Measurements from ENCODE around the gene PDE1C. TPM values are rescaled to one million over a fixed set of nuclear protein-coding genes. Genes with fewer than 3 reads are reported as not detected.

The PDE1C gene
- total RNA-seq, 1 experiment from 2014 or later, result 14.1 TPM

- Histone ChIP-seq H4K20me1 (ENCODE audit: low read length) (no peaks in the 10 kb centered on the region), H3K27me3 (ENCODE audit: low read length) (no peaks in the 10 kb centered on the region), H3K27ac (ENCODE audit: low read length) (no peak overlapping the region), H3K79me2 (ENCODE audit: low read length) (no peaks in the 10 kb centered on the region), H3K4me3 (ENCODE audit: low read length) (no peak overlapping the region), H2AFZ (ENCODE audit: low read length) (no peak overlapping the region), H3K36me3 (ENCODE audit: low read depth, low read length) (no peaks in the 10 kb centered on the region), H3K4me1 (ENCODE audit: insufficient read depth, low read length) (peaks cover 14% of the 10 kb centered on the region), H3K9ac (ENCODE audit: low read length) (no peak overlapping the region), H3K4me2 (ENCODE audit: low read length) (no peak overlapping the region), H3F3A (ENCODE audit: low read length, unreplicated experiment) (no peaks in the 10 kb centered on the region), H3K9me3 (ENCODE audit: low read length) (no peaks in the 10 kb centered on the region), H3K9me2 (replicated peaks; ENCODE audit: low read length) (no peaks in the 10 kb centered on the region)
- DNase-seq, result no peak
- TF ChIP-seq, protein P1, sequence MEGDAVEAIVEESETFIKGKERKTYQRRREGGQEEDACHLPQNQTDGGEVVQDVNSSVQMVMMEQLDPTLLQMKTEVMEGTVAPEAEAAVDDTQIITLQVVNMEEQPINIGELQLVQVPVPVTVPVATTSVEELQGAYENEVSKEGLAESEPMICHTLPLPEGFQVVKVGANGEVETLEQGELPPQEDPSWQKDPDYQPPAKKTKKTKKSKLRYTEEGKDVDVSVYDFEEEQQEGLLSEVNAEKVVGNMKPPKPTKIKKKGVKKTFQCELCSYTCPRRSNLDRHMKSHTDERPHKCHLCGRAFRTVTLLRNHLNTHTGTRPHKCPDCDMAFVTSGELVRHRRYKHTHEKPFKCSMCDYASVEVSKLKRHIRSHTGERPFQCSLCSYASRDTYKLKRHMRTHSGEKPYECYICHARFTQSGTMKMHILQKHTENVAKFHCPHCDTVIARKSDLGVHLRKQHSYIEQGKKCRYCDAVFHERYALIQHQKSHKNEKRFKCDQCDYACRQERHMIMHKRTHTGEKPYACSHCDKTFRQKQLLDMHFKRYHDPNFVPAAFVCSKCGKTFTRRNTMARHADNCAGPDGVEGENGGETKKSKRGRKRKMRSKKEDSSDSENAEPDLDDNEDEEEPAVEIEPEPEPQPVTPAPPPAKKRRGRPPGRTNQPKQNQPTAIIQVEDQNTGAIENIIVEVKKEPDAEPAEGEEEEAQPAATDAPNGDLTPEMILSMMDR (conservative IDR thresholded peaks at IDR 0.05; ENCODE audit: low read depth, low read length), result no peak
- TF ChIP-seq EZH2 (IDR thresholded peaks at IDR 0.05; ENCODE audit: low read length, unreplicated experiment) (no peak), EZH2phosphoT487 (IDR thresholded peaks at IDR 0.05; ENCODE audit: borderline replicate concordance, low read length) (no peak)
- POLR2A ChIA-PET (ENCODE audit: unreplicated experiment), result no interaction called here
- CTCF ChIA-PET, result no interaction called here
- intact Hi-C loops (cut with micrococcal nuclease), result no loop called here
- ATAC-seq, result no peak
- no TSS peak for BruUV-seq (replicated peaks)
Measured at GRCh38 chr7:31962246-31962645, 108.0 kb downstream of the PDE1C start.

- POLR2A ChIA-PET (ENCODE audit: unreplicated experiment), result interaction anchor here (0.6 kb wide), 1 partner anchor 31 kb away, joined by 3 read pairs; no protein-coding TSS in a partner anchor
- DNase-seq, result no peak
- H3K9ac ChIP-seq (ENCODE audit: low read length), result peak overlapping the region; percentile 3; the same call in 1 of the 2 replicates
- BruUV-seq (replicated peaks), result no TSS peak
- CTCF ChIA-PET, result no interaction called here
- H3K27me3 ChIP-seq (ENCODE audit: low read length), result no peaks in the 10 kb centered on the region
- no peaks in the 10 kb centered on the region for H3F3A ChIP-seq (ENCODE audit: low read length, unreplicated experiment)
- peaks cover 43% of the 10 kb centered on the region for H3K4me1 ChIP-seq (ENCODE audit: insufficient read depth, low read length)
- H2AFZ ChIP-seq (ENCODE audit: low read length), result peak overlapping the region; percentile 35; the same call in 1 of the 2 replicates
- TF ChIP-seq, protein P1 (conservative IDR thresholded peaks at IDR 0.05; ENCODE audit: low read depth, low read length), result no peak
- TF ChIP-seq EZH2 (IDR thresholded peaks at IDR 0.05; ENCODE audit: low read length, unreplicated experiment) (no peak), EZH2phosphoT487 (IDR thresholded peaks at IDR 0.05; ENCODE audit: borderline replicate concordance, low read length) (no peak)
- H3K79me2 ChIP-seq (ENCODE audit: low read length), result no peaks in the 10 kb centered on the region
- H4K20me1 ChIP-seq (ENCODE audit: low read length), result no peaks in the 10 kb centered on the region
- no peaks in the 10 kb centered on the region for H3K9me2 ChIP-seq (replicated peaks; ENCODE audit: low read length)
- peak overlapping the region; percentile 23 for H3K4me2 ChIP-seq (ENCODE audit: low read length)
- ATAC-seq, result no peak
- no peak overlapping the region for H3K4me3 ChIP-seq (ENCODE audit: low read length)
- H3K36me3 ChIP-seq (ENCODE audit: low read depth, low read length), result no peaks in the 10 kb centered on the region
- H3K9me3 ChIP-seq (ENCODE audit: low read length), result no peaks in the 10 kb centered on the region
- H3K27ac ChIP-seq (ENCODE audit: low read length), result peak overlapping the region; percentile 59
- intact Hi-C loops (cut with micrococcal nuclease), result loop anchor here (5.0 kb wide), 1 partner anchor 79 kb away; no protein-coding TSS in a partner anchor
Measured at GRCh38 chr7:31958226-31958625, 112.0 kb downstream of the PDE1C start.

DNA sequence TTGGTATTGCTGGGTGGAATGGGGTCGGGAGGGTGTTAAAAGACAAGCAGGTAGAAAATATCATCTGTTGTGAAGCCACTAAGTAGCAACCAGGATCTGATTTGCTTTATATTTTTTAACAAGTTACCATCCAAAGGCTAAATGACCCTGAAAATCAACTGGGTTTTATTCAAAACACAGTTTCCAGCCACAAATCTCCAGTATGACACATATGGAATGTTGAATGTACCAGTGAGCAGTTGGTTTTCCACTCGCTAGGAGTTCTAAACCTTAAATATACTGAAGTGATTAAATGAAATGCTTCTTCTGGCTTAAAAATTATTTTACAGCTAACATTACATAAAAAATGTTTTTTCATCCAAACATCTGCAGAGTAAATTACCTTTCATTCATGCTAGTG is 112.5 kb downstream of the PDE1C start:
- no peaks in the 10 kb centered on the region for H3K79me2 ChIP-seq (ENCODE audit: low read length)
- no peaks in the 10 kb centered on the region for H3K9me2 ChIP-seq (replicated peaks; ENCODE audit: low read length)
- H3K4me3 ChIP-seq (ENCODE audit: low read length), result no peak overlapping the region
- no peaks in the 10 kb centered on the region for H3K36me3 ChIP-seq (ENCODE audit: low read depth, low read length)
- H3F3A ChIP-seq (ENCODE audit: low read length, unreplicated experiment), result no peaks in the 10 kb centered on the region
- intact Hi-C loops (cut with micrococcal nuclease), result loop anchor here (5.0 kb wide), 1 partner anchor 80 kb away; no protein-coding TSS in a partner anchor
- peak overlapping the region; percentile 23 for H3K4me2 ChIP-seq (ENCODE audit: low read length)
- no peaks in the 10 kb centered on the region for H3K27me3 ChIP-seq (ENCODE audit: low read length)
- no peaks in the 10 kb centered on the region for H4K20me1 ChIP-seq (ENCODE audit: low read length)
- no peak for ATAC-seq
- CTCF ChIA-PET, result no interaction called here
- H3K4me1 ChIP-seq (ENCODE audit: insufficient read depth, low read length), result peaks cover 43% of the 10 kb centered on the region
- DNase-seq, result no peak
- peak overlapping the region; percentile 59 for H3K27ac ChIP-seq (ENCODE audit: low read length)
- H2AFZ ChIP-seq (ENCODE audit: low read length), result peak overlapping the region; percentile 35; the same call in 1 of the 2 replicates
- H3K9me3 ChIP-seq (ENCODE audit: low read length), result no peaks in the 10 kb centered on the region
- POLR2A ChIA-PET (ENCODE audit: unreplicated experiment), result interaction anchor here (0.6 kb wide), 1 partner anchor 30 kb away, joined by 3 read pairs; no protein-coding TSS in a partner anchor
- H3K9ac ChIP-seq (ENCODE audit: low read length), result peak overlapping the region; percentile 3; the same call in 1 of the 2 replicates
- BruUV-seq (replicated peaks), result no TSS peak
- TF ChIP-seq, protein P1 (conservative IDR thresholded peaks at IDR 0.05; ENCODE audit: low read depth, low read length), result no peak
- TF ChIP-seq EZH2phosphoT487 (IDR thresholded peaks at IDR 0.05; ENCODE audit: borderline replicate concordance, low read length) (no peak), EZH2 (IDR thresholded peaks at IDR 0.05; ENCODE audit: low read length, unreplicated experiment) (no peak)
